ENCODE data around the gene ETV2.
A peak's percentile ranks its signal among the peaks of the same experiment; 100 is the strongest.
"Not testable (repeated sequence)": the region's sequence is repeated elsewhere in the genome, so short reads cannot be mapped to it uniquely, and the experiment has no call there.

Gene ETV2

DNA sequence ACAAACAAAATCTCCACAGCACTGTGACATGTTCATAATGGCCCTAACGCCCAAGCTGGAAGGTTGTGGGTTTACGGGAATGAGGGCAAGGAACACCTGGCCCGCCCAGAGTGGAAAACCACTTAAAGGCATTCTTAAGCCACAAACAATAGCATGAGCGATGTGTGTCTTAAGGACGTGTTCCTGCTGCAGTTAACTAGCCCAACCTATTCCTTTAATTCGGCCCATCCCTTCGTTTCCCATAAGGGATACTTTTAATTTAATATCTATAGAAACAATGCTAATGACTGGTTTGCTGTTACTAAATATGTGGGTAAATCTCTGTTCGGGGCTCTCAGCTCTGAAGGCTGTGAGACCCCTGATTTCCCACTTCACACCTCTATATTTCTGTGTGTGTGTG is 34.4 kb upstream of the ETV2 start:
- ChIA-PET CTCF (interaction anchor here (0.6 to 2.8 kb wide), 10 partner anchors 11 to 337 kb away, joined by 3 to 26 read pairs (median 4); no protein-coding TSS in a partner anchor), POLR2A (interaction anchor here (0.9 kb wide), 1 partner anchor 31 kb away, joined by 3 read pairs; no protein-coding TSS in a partner anchor)
- not testable (repeated sequence) for H3K4me1 ChIP-seq (ENCODE audit: control insufficient read depth, insufficient read depth, low read length); H3K9me3 ChIP-seq (ENCODE audit: control insufficient read depth, insufficient read depth, low read depth, low read length); H3K36me3 ChIP-seq (ENCODE audit: control insufficient read depth in 2 of 2, insufficient read depth in 1 of 2, low read length in 2 of 2); H3K4me3 ChIP-seq (ENCODE audit: low read depth, low read length); H3K27ac ChIP-seq (ENCODE audit: extremely low read depth, low read depth, low read length)
- TF ChIP-seq ZNF610 (tag by site-specific recombination; IDR thresholded peaks at IDR 0.05; ENCODE audit: borderline replicate concordance) (0 out of 2 replicates have a peak, but pooled peaks have one; percentile 39), SP3 (tag by site-specific recombination; IDR thresholded peaks at IDR 0.05) (0 out of 2 replicates have a peak, but pooled peaks have one; percentile 30), SETDB1 (IDR thresholded peaks at IDR 0.05; ENCODE audit: insufficient read length, low read length) (peak; percentile 68)
- TF ChIP-seq, protein P1, sequence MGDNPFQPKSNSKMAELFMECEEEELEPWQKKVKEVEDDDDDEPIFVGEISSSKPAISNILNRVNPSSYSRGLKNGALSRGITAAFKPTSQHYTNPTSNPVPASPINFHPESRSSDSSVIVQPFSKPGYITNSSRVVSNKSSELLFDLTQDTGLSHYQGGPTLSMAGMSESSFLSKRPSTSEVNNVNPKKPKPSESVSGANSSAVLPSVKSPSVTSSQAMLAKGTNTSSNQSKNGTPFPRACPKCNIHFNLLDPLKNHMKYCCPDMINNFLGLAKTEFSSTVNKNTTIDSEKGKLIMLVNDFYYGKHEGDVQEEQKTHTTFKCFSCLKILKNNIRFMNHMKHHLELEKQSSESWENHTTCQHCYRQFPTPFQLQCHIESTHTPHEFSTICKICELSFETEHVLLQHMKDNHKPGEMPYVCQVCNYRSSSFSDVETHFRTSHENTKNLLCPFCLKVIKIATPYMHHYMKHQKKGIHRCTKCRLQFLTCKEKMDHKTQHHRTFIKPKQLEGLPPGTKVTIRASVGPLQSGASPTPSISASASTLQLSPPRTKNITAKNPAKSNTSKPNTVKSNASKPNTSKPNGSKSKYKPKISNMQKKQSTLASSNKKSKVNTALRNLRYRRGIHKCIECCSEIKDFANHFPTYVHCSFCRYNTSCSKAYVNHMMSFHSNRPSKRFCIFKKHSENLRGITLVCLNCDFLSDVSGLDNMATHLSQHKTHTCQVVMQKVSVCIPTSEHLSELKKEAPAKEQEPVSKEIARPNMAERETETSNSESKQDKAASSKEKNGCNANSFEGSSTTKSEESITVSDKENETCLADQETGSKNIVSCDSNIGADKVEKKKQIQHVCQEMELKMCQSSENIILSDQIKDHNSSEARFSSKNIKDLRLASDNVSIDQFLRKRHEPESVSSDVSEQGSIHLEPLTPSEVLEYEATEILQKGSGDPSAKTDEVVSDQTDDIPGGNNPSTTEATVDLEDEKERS (tag by site-specific recombination; IDR thresholded peaks at IDR 0.05): 0 out of 2 replicates have a peak, but pooled peaks have one; percentile 42
- TF ChIP-seq, protein P2, sequence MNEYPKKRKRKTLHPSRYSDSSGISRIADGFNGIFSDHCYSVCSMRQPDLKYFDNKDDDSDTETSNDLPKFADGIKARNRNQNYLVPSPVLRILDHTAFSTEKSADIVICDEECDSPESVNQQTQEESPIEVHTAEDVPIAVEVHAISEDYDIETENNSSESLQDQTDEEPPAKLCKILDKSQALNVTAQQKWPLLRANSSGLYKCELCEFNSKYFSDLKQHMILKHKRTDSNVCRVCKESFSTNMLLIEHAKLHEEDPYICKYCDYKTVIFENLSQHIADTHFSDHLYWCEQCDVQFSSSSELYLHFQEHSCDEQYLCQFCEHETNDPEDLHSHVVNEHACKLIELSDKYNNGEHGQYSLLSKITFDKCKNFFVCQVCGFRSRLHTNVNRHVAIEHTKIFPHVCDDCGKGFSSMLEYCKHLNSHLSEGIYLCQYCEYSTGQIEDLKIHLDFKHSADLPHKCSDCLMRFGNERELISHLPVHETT (tag by site-specific recombination; IDR thresholded peaks at IDR 0.05): 0 out of 2 replicates have a peak, but pooled peaks have one; percentile 25
- TF ChIP-seq, protein P3, sequence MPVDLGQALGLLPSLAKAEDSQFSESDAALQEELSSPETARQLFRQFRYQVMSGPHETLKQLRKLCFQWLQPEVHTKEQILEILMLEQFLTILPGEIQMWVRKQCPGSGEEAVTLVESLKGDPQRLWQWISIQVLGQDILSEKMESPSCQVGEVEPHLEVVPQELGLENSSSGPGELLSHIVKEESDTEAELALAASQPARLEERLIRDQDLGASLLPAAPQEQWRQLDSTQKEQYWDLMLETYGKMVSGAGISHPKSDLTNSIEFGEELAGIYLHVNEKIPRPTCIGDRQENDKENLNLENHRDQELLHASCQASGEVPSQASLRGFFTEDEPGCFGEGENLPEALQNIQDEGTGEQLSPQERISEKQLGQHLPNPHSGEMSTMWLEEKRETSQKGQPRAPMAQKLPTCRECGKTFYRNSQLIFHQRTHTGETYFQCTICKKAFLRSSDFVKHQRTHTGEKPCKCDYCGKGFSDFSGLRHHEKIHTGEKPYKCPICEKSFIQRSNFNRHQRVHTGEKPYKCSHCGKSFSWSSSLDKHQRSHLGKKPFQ (tag by site-specific recombination; IDR thresholded peaks at IDR 0.05): peak; percentile 72

DNA sequence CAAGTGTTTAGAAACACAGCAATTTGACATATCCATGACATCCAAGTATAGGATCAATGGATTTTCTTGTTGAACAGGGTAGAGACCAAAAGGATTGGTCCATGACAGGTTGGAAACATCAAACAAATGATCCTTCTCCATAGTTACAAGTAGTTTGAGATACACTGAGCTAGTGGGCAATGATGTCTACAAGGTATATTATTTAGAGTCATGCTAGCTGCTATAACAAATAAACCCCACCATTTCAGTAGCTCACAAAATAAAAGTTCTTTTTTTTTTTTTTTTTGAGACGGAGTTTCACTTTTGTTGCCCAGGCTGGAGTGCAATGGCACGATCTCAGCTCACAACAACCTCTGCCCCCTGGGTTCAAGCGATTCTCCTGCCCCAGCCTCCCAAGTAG is 33.9 kb upstream of the ETV2 start:
- no peak for TF ChIP-seq RBAK (tag by site-specific recombination; IDR thresholded peaks at IDR 0.05)
- TF ChIP-seq KLF10 (tag by site-specific recombination; IDR thresholded peaks at IDR 0.05): no peak
- TF ChIP-seq ZNF660 (tag by site-specific recombination; IDR thresholded peaks at IDR 0.05): no peak
- no peak for TF ChIP-seq ZNF670 (tag by site-specific recombination; IDR thresholded peaks at IDR 0.05; ENCODE audit: low read depth)
- no peak for TF ChIP-seq ZNF830 (tag by site-specific recombination; IDR thresholded peaks at IDR 0.05; ENCODE audit: low read depth)
- TF ChIP-seq, protein P3 (tag by site-specific recombination; IDR thresholded peaks at IDR 0.05): no peak
- TF ChIP-seq, protein P4, sequence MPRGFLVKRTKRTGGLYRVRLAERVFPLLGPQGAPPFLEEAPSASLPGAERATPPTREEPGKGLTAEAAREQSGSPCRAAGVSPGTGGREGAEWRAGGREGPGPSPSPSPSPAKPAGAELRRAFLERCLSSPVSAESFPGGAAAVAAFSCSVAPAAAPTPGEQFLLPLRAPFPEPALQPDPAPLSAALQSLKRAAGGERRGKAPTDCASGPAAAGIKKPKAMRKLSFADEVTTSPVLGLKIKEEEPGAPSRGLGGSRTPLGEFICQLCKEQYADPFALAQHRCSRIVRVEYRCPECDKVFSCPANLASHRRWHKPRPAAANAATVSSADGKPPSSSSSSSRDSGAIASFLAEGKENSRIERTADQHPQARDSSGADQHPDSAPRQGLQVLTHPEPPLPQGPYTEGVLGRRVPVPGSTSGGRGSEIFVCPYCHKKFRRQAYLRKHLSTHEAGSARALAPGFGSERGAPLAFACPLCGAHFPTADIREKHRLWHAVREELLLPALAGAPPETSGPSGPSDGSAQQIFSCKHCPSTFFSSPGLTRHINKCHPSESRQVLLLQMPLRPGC (tag by site-specific recombination; IDR thresholded peaks at IDR 0.05): no peak
- TF ChIP-seq ZNF175 (tag by site-specific recombination; IDR thresholded peaks at IDR 0.05): no peak
- TF ChIP-seq ZNF138 (tag by site-specific recombination; IDR thresholded peaks at IDR 0.05; ENCODE audit: borderline replicate concordance): no peak
- TF ChIP-seq ZBTB8A (tag by site-specific recombination; IDR thresholded peaks at IDR 0.05): no peak
- no peak for TF ChIP-seq ZNF626 (tag by site-specific recombination; IDR thresholded peaks at IDR 0.05)
- POLR2A ChIA-PET: interaction anchor here (0.8 to 1.4 kb wide), 3 partner anchors 9 to 52 kb away, joined by 3 to 5 read pairs (median 3); no protein-coding TSS in a partner anchor
- peaks cover 2% of the 10 kb centered on the region for H3K9me3 ChIP-seq (ENCODE audit: control insufficient read depth, insufficient read depth, low read depth, low read length)
- H3K27ac ChIP-seq (ENCODE audit: extremely low read depth, low read depth, low read length): no peak overlapping the region
- H3K4me3 ChIP-seq (ENCODE audit: low read depth, low read length): no peak overlapping the region
- CTCF ChIA-PET: interaction anchor here (0.6 to 2.1 kb wide), 14 partner anchors 10 to 338 kb away, joined by 3 to 7 read pairs (median 4); no protein-coding TSS in a partner anchor
- peaks cover 3% of the 10 kb centered on the region for H3K4me1 ChIP-seq (ENCODE audit: control insufficient read depth, insufficient read depth, low read length)
- no peaks in the 10 kb centered on the region for H3K36me3 ChIP-seq (ENCODE audit: control insufficient read depth in 2 of 2, insufficient read depth in 1 of 2, low read length in 2 of 2)
